HG02884 (cell line): ENCODE data around the gene FBRS.
"Not testable (repeated sequence)": the region's sequence is repeated elsewhere in the genome, so short reads cannot be mapped to it uniquely, and the experiment has no call there.

Experiments used
- ATAC-seq: cut with Tn5 transposase; IDR thresholded peaks from one replicate; pipeline ENCODE4 v1.9.1; 2021; ENCODE audit warnings: mild to moderate bottlenecking, moderate library complexity; ENCODE audit not compliant: unreplicated experiment

Gene FBRS

GRCh38 chr16:30697264-30698138 lies 39.3 kb downstream of the FBRS start:
- peak; percentile 74 for ATAC-seq

DNA sequence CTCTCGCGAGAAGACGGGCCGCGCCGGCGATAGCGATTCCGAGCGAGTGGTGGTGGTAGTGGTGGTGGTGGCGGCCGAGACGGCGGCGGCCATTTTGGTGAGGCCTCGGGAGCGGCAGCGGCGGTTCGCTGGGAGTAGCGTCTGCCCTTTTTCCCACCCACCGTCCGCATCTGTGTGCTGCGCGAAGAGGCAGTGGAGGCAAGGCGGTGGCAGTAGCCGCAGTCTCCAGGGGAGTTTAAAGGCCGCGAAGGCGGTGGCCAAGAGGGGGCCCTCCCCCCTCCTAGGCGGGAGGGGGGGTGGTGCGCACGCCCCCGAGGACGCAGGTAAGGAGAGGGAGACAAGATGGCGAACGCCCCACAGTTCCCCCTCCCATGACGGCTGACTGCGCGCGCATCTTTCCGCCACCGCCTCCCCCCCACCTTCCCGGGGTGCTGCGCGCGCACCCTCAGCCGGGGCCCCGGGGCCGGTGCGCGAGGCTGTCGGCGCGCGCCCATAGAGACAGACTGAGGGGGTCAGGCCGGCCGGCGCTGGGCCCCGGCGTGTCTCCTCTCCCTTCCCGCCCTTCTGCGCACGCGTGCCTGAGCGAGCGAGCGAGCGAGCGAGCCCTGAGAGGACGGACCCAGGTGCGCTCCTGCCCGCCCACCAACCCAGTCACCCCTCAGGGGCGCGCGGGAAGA lies 40.0 kb downstream of the FBRS start:
- peak; percentile 46 for ATAC-seq

DNA sequence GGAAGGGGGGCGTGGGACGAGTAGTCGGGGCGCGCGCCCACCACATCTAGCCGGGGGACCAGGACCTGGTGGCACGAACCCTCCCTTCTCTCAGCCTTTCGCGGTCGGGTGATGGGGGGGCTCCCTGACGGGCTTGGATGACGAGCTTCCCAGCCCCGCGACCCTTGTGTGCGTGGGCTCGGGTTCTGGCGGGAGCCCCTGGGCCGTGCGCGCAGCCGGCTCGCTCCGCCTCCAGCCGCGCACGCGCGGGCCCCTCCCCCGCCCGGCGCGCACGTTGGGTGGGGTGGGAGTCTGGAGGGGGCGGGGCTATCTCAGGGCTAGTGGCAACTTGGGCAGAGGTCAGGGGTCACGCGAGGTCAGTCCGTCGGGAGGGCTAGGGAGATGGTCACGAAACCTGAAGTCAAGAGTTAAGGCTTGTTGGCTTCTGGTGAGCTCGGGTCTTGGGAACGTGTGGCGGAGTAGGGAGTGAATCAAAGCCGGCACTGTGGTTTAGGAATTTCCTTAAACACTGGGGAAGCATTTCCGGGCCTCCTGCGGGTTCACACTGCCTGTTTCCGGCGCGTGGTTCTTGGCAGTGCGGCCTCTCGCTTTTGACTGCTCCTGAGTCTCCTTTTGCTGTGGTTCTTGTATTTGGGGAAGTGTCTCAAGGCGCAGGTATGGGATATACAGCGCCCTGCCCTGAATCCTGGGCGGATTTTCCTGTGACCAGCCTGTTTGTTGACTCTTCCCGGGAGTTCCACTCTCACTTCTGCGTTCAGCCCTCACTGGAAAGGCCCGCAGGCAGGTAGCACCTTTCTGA lies 40.8 kb downstream of the FBRS start, which contains the start of gene SRCAP:
Gene SRCAP (plus strand): TSS at position 356 of the 799 bp plus-strand sequence. CDS start 1,654 bp downstream, outside the sequence.
- ATAC-seq: peak; percentile 33

GRCh38 chr16:30699615-30700099 lies 41.4 kb downstream of the FBRS start:
- no peak for ATAC-seq

GRCh38 chr16:30700491-30700890 lies 42.3 kb downstream of the FBRS start:
- no peak for ATAC-seq

DNA sequence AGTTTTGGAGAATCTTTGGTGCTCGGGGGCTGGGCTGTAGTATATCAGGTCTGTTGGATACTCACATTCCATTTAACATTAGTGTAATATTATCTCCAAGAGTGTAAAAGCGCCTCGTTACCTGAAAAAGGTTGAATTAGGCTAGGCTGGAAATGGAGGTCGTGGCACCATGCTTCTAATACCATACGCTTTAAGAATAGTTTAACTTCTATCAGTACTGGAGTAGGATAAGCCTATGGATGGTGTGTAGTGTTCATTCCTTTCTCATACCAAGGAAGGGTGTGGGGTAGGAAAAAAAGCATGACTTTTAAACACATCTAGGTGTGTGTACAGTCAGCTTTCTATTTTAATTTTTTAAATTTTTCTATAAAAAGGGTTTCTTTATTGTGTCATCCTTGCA lies 42.7 kb downstream of the FBRS start:
- no peak for ATAC-seq

GRCh38 chr16:30703071-30703470 lies 44.8 kb downstream of the FBRS start:
- not testable (repeated sequence) for ATAC-seq

- no peak for ATAC-seq
Measured at GRCh38 chr16:30703971-30704370, 45.7 kb downstream of the FBRS start.

DNA sequence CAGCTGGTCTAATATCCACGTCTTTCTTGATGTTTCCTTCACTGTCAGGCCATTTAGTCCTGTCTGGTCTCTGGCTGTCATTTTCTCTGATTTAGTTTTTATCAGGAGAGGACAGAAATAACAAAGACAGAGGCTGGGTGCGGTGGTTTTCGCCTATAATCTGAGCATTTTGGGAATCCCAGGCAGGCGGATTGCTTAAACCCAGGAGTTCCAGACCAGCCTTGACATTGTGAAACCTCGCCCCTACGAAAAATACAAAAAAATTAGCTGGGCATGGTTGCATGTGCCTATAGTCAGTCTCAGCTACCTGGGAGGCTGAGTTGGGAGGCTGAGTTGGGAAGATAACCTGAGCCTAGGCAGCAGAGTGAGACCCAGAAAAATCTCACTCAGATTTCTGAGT lies 47.8 kb downstream of the FBRS start:
- no peak for ATAC-seq

DNA sequence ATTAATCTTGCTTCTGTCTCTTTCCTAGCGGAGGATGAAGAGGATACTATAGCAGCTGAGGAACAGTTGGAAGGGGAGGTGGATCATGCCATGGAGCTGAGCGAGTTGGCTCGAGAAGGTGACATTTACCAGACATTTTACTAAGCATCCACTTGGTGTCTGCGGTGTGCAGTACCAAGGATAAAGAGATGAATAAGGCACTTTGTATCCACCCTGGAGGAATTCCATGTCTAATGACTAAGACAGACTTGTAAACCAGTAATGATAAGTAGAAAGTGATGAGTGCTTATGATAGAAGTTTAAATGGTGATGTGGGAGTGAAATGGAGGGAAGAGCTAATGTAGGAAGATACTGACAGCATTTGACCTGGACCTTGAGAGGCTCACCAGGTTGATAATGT lies 52.7 kb downstream of the FBRS start:
- ATAC-seq: no peak

GRCh38 chr16:30711712-30712111 lies 53.5 kb downstream of the FBRS start:
- no peak for ATAC-seq

- no peak for ATAC-seq
Measured at GRCh38 chr16:30715750-30716445, 57.7 kb downstream of the FBRS start.

- no peak for ATAC-seq
Measured at GRCh38 chr16:30720086-30720485, 61.9 kb downstream of the FBRS start.
